ENCODE data around the gene LRFN4.

Gene LRFN4

GRCh38 chr11:66870616-66871520 lies 14.0 kb downstream of the LRFN4 start:
- no peak for DNase-seq (ENCODE audit: low read depth)

GRCh38 chr11:66871521-66871901 lies 14.6 kb downstream of the LRFN4 start:
- no peak for DNase-seq (ENCODE audit: low read depth)

- no peak for DNase-seq (ENCODE audit: low read depth)
These were observed 17.4 kb downstream of the LRFN4 start for GRCh38 chr11:66874232-66874631.

GRCh38 chr11:66875378-66875777 lies 18.5 kb downstream of the LRFN4 start:
- DNase-seq (ENCODE audit: low read depth) = no peak

GRCh38 chr11:66877588-66878385 lies 20.9 kb downstream of the LRFN4 start:
- DNase-seq (ENCODE audit: low read depth) = no peak

GRCh38 chr11:66878474-66878873 lies 21.6 kb downstream of the LRFN4 start:
- no peak for DNase-seq (ENCODE audit: low read depth)

GRCh38 chr11:66879000-66879399 lies 22.1 kb downstream of the LRFN4 start:
- no peak for DNase-seq (ENCODE audit: low read depth)

GRCh38 chr11:66879583-66879982 lies 22.7 kb downstream of the LRFN4 start:
- DNase-seq (ENCODE audit: low read depth) = no peak

GRCh38 chr11:66879999-66880398 lies 23.1 kb downstream of the LRFN4 start:
- DNase-seq (ENCODE audit: low read depth) = no peak

GRCh38 chr11:66880496-66881450 lies 23.9 kb downstream of the LRFN4 start:
- DNase-seq (ENCODE audit: low read depth) = no peak

- DNase-seq (ENCODE audit: low read depth) = no peak
These were observed 24.6 kb downstream of the LRFN4 start for GRCh38 chr11:66881451-66881835.

- no peak for DNase-seq (ENCODE audit: low read depth)
These were observed 25.1 kb downstream of the LRFN4 start for GRCh38 chr11:66881927-66882452.

GRCh38 chr11:66882561-66883015 lies 25.7 kb downstream of the LRFN4 start:
- no peak for DNase-seq (ENCODE audit: low read depth)

GRCh38 chr11:66883016-66883965 lies 26.4 kb downstream of the LRFN4 start:
- peak; percentile 21 for DNase-seq (ENCODE audit: low read depth)

GRCh38 chr11:66884443-66884842 lies 27.6 kb downstream of the LRFN4 start:
- DNase-seq (ENCODE audit: low read depth) = no peak

- DNase-seq (ENCODE audit: low read depth) = no peak
These were observed 28.6 kb downstream of the LRFN4 start for GRCh38 chr11:66885469-66885868.

GRCh38 chr11:66885950-66886440 lies 29.1 kb downstream of the LRFN4 start:
- no peak for DNase-seq (ENCODE audit: low read depth)

- DNase-seq (ENCODE audit: low read depth) = no peak
These were observed 29.9 kb downstream of the LRFN4 start for GRCh38 chr11:66886671-66887221.

GRCh38 chr11:66887526-66887925 lies 30.7 kb downstream of the LRFN4 start:
- no peak for DNase-seq (ENCODE audit: low read depth)

GRCh38 chr11:66888282-66888681 lies 31.4 kb downstream of the LRFN4 start:
- DNase-seq (ENCODE audit: low read depth) = no peak

All from stimulated activated CD8-positive, alpha-beta memory T cell treated with anti-CD3 and anti-CD28 coated beads, Interleukin-12 subunit alpha, Interleukin-12 subunit beta, amount 100 ng/mL, for 4 hours (primary cell).